ENCODE data around the gene PPWD1. TPM values are rescaled to one million over a fixed set of nuclear protein-coding genes. Genes with fewer than 3 reads are reported as not detected.

The PPWD1 gene
- total and polyA plus RNA-seq, 2 of the 13 experiments (the other 11 are each of a cell fraction or from before 2014, with no cell fraction given) = 7.4 to 44.3 TPM

- TF ChIP-seq, protein P1, sequence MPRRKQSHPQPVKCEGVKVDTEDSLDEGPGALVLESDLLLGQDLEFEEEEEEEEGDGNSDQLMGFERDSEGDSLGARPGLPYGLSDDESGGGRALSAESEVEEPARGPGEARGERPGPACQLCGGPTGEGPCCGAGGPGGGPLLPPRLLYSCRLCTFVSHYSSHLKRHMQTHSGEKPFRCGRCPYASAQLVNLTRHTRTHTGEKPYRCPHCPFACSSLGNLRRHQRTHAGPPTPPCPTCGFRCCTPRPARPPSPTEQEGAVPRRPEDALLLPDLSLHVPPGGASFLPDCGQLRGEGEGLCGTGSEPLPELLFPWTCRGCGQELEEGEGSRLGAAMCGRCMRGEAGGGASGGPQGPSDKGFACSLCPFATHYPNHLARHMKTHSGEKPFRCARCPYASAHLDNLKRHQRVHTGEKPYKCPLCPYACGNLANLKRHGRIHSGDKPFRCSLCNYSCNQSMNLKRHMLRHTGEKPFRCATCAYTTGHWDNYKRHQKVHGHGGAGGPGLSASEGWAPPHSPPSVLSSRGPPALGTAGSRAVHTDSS (CRISPR knock-in tag; conservative IDR thresholded peaks at IDR 0.05) = no peak
- TF ChIP-seq ZNF660 (CRISPR knock-in tag; IDR thresholded peaks at IDR 0.05; ENCODE audit: borderline replicate concordance, low read depth) = no peak
- no peak for TF ChIP-seq ZBTB38 (CRISPR knock-in tag; IDR thresholded peaks at IDR 0.05)
- no peak for TF ChIP-seq ZSCAN9 (CRISPR knock-in tag; IDR thresholded peaks at IDR 0.05; ENCODE audit: borderline replicate concordance)
- peak; percentile 74; the same call in 1 of the 2 replicates for TF ChIP-seq CEBPB (IDR thresholded peaks at IDR 0.05; ENCODE audit: borderline replicate concordance, low read depth, low read length)
- TF ChIP-seq NRL (CRISPR knock-in tag; IDR thresholded peaks at IDR 0.05; ENCODE audit: borderline replicate concordance) = no peak
- TF ChIP-seq ZNF543 (CRISPR knock-in tag; IDR thresholded peaks at IDR 0.05) = no peak
- 94% methylated on average over 4 of the region's 4 CpGs for whole genome bisulfite sequencing (ENCODE audit: low lambda C conversion rate)
- POLR2A ChIA-PET = no interaction called here
- intact Hi-C loops (cut with micrococcal nuclease; ENCODE audit: unreplicated experiment) (no loop called here), in situ Hi-C loops (cut with HindIII; ENCODE audit: extremely low pct_ligation_motif_present, low pct_unique_long_range_greater_than_20kb) (no loop called here)
- no peak overlapping the region for H3K27ac ChIP-seq (ENCODE audit: extremely low read length, insufficient read depth, low read length)
- peaks cover 12% of the 10 kb centered on the region for H3K4me1 ChIP-seq (ENCODE audit: insufficient read depth, low read length)
- no peak for ATAC-seq
- H3K4me2 ChIP-seq (ENCODE audit: low read depth, low read length) = no peak overlapping the region
- H3K4me3 ChIP-seq (replicated peaks in 1 of 3; ENCODE audit: insufficient read depth in 1 of 3, low read depth in 2 of 3, low read length in 3 of 3) = no peak overlapping the region
- H3K36me3 ChIP-seq (replicated peaks in 1 of 2; ENCODE audit: control insufficient read depth in 1 of 2, insufficient read depth in 2 of 2, low read length in 2 of 2) = peaks cover 13 to 55% of the 10 kb centered on the region in 2 experiments
- BruUV-seq (replicated peaks) = no TSS peak
- no peak for FAIRE-seq
- no peaks in the 10 kb centered on the region for H4K20me1 ChIP-seq (ENCODE audit: insufficient read depth, low read length)
- CTCF ChIA-PET (ENCODE audit: low intra/inter-chr PET ratio, low total read pairs) = no interaction called here
- H3K79me2 ChIP-seq (ENCODE audit: insufficient read depth, low read length) = no peaks in the 10 kb centered on the region
- no peak for DNase-seq (ENCODE audit: low spot score)
- H3K9ac ChIP-seq (ENCODE audit: insufficient read depth, low read depth, low read length) = no peak overlapping the region
- H3K27me3 ChIP-seq (ENCODE audit: control insufficient read depth in 1 of 2, insufficient read depth in 2 of 2, low read length in 2 of 2) = no peaks in the 10 kb centered on the region
- H2AFZ ChIP-seq (ENCODE audit: low read length) = no peak overlapping the region
- H3K9me3 ChIP-seq (ENCODE audit: low read length) = no peaks in the 10 kb centered on the region
Observed at GRCh38 chr5:65612298-65612907, 49.3 kb downstream of the PPWD1 start.

All from HepG2 (cell line).